Neural cell (in vitro differentiated cells): ENCODE results near the gene GALNT2. TPM values are rescaled to one million over a fixed set of nuclear protein-coding genes. Genes with fewer than 3 reads are reported as not detected.
A peak's percentile ranks its signal among the peaks of the same experiment; 100 is the strongest.

Experiments used
- H2AFZ ChIP-seq: fragments of 200-600, 300-800 bp; sonication (generic), shearing (Covaris generic); 2 replicates; pipeline ENCODE4 v1.6.0; 2014; ENCODE audit warnings: low read depth, mild to moderate bottlenecking, antibody characterized with exemption, low read length, moderate library complexity
- H3F3A ChIP-seq: fragments of 200-600 bp; shearing (Covaris generic); 2 replicates; pipeline ENCODE4 v1.6.1; 2016; ENCODE audit warnings: mild to moderate bottlenecking, moderate library complexity, mixed read lengths, antibody characterized with exemption, low read length; ENCODE audit not compliant: insufficient read depth, poor library complexity, severe bottlenecking
- H3K27ac ChIP-seq: fragments of 200-600, 300-800 bp; sonication (generic), shearing (Covaris generic); 2 replicates; pipeline ENCODE4 v1.5.1; 2014; ENCODE audit warnings: mild to moderate bottlenecking, low read length, moderate library complexity
- H3K27me3 ChIP-seq: fragments of 300-800, 200-600 bp; sonication (generic), shearing (Covaris generic); 2 replicates; pipeline ENCODE4 v1.6.0; 2014; ENCODE audit warnings: mild to moderate bottlenecking, low read depth, low read length, moderate library complexity; ENCODE audit not compliant: insufficient read depth
- H3K36me3 ChIP-seq: fragments of 300-800, 200-600 bp; sonication (generic), shearing (Covaris generic); 2 replicates; pipeline ENCODE4 v1.5.1; 2014; ENCODE audit warnings: mild to moderate bottlenecking, antibody characterized with exemption, low read length, moderate library complexity; ENCODE audit not compliant: insufficient read depth
- H3K4me2 ChIP-seq: fragments of 300-800, 200-600 bp; sonication (generic), shearing (Covaris generic); 2 replicates; pipeline ENCODE4 v1.6.0; 2014; ENCODE audit warnings: mild to moderate bottlenecking, low read length
- H3K4me3 ChIP-seq: fragments of 300-800, 200-600 bp; sonication (generic), shearing (Covaris generic); 2 replicates; pipeline ENCODE4 v1.5.1; 2014; ENCODE audit warnings: mild to moderate bottlenecking, low read length, moderate library complexity
- H3K79me2 ChIP-seq: fragments of 200-600 bp; shearing (Covaris generic); replicated peaks from 2 replicates; pipeline ENCODE4 v1.6.0; 2014; ENCODE audit warnings: mild to moderate bottlenecking, low read length, moderate library complexity; ENCODE audit not compliant: insufficient read depth
- H3K9ac ChIP-seq: fragments of 300-800, 200-600 bp; sonication (generic), shearing (Covaris generic); 2 replicates; pipeline ENCODE4 v1.6.1; 2016; ENCODE audit warnings: mild to moderate bottlenecking, low read length, mixed read lengths
- H3K9me2 ChIP-seq: fragments of 200-600 bp; shearing (Covaris generic); 2 replicates; pipeline ENCODE4 v1.6.1; 2016; ENCODE audit warnings: mild to moderate bottlenecking, low read length, mixed read lengths; ENCODE audit not compliant: insufficient read depth
- H3K9me3 ChIP-seq: fragments of 200-600, 300-800 bp; sonication (generic), shearing (Covaris generic); 2 replicates; pipeline ENCODE4 v1.6.1; 2016; ENCODE audit warnings: mild to moderate bottlenecking, mixed run types, low read length, moderate library complexity, mixed read lengths
- H4K20me1 ChIP-seq: fragments of 200-600 bp; shearing (Covaris generic); 2 replicates; pipeline ENCODE4 v1.6.1; 2016; ENCODE audit warnings: mild to moderate bottlenecking, mixed run types; ENCODE audit not compliant: insufficient read depth
- EP300 ChIP-seq: fragments of 450-650 bp; conservative IDR thresholded peaks from 2 replicates; pipeline ENCODE4 v1.6.1; 2014; ENCODE audit warnings: antibody characterized with exemption, mild to moderate bottlenecking, moderate library complexity; ENCODE audit not compliant: poor library complexity, severe bottlenecking
- EZH2 ChIP-seq: fragments of 200-600, 300-800 bp; shearing (Covaris generic), sonication (generic); IDR thresholded peaks from 2 replicates; pipeline ENCODE4 v1.6.1; 2014; ENCODE audit warnings: antibody characterized with exemption, low read length, borderline replicate concordance, mild to moderate bottlenecking; ENCODE audit not compliant: insufficient read depth, poor library complexity, severe bottlenecking
- MXI1 ChIP-seq: fragments of 450-650 bp; conservative IDR thresholded peaks from 2 replicates; pipeline ENCODE4 v1.6.1; 2014; ENCODE audit warnings: antibody characterized with exemption, mild to moderate bottlenecking; ENCODE audit not compliant: poor library complexity, severe bottlenecking
- POLR2AphosphoS5 ChIP-seq: IDR thresholded peaks from 2 replicates; pipeline ENCODE4 v1.6.1; 2012
- RAD21 ChIP-seq: fragments of 450-650 bp; conservative IDR thresholded peaks from 2 replicates; pipeline ENCODE4 v1.6.1; 2014; ENCODE audit warnings: antibody characterized with exemption, mild to moderate bottlenecking, moderate library complexity
- SMC3 ChIP-seq: fragments of 450-650 bp; conservative IDR thresholded peaks from 2 replicates; pipeline ENCODE4 v1.6.1; 2014; ENCODE audit warnings: antibody characterized with exemption, mild to moderate bottlenecking, moderate library complexity; ENCODE audit not compliant: poor library complexity
- TAF1 ChIP-seq: IDR thresholded peaks from 2 replicates; pipeline ENCODE4 v1.6.1; 2012; ENCODE audit warnings: low read depth
- polyA plus RNA-seq: library from polyadenylated mRNA; depleted of rRNA; stranded (reverse); fragments of >200 nt; gene quantifications from 2 replicates; pipeline ENCODE4 v1.2.3, GENCODE V29; 2014
- TF ChIP-seq, protein P1 (sequence below): IDR thresholded peaks from 2 replicates; pipeline ENCODE4 v1.6.1; 2012; ENCODE audit warnings: borderline replicate concordance
- TF ChIP-seq, protein P2 (sequence below): fragments of 450-650 bp; IDR thresholded peaks from 2 replicates; pipeline ENCODE4 v1.5.1; 2014; ENCODE audit warnings: antibody characterized with exemption, mild to moderate bottlenecking, moderate library complexity; ENCODE audit not compliant: poor library complexity, severe bottlenecking

GALNT2 gene
- polyA plus RNA-seq, 1 donor from 2014 or later = 38.8 TPM

DNA sequence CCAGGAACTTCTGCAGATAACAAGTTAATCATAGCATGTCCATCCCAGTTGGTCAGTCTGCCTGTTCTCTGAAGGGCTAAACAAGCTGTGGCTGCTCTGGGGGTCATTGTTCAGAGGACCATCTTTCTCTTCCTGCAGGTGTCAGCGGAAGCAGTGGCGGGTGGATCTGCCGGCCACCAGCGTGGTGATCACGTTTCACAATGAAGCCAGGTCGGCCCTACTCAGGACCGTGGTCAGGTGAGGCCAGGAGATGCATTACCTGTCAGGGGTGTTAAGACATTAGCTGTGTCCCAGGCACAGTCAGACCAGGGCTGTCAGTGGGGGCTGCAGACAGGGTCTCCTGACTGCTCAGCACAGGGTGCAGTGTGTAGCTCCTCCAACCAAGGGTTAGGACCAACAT is 168.8 kb downstream of the GALNT2 start:
- Histone ChIP-seq H2AFZ (no peak overlapping the region), H3K36me3 (no peaks in the 10 kb centered on the region), H3F3A (peaks cover 10% of the 10 kb centered on the region), H3K9me2 (no peaks in the 10 kb centered on the region), H3K9me3 (no peaks in the 10 kb centered on the region), H3K4me2 (no peak overlapping the region), H3K27me3 (no peaks in the 10 kb centered on the region), H3K79me2 (no peaks in the 10 kb centered on the region), H3K27ac (no peak overlapping the region), H3K9ac (no peak overlapping the region), H4K20me1 (no peaks in the 10 kb centered on the region), H3K4me3 (no peak overlapping the region)
- TF ChIP-seq RAD21 (no peak), SMC3 (no peak)

- Histone ChIP-seq H3K9me3 (no peaks in the 10 kb centered on the region), H3K9me2 (no peaks in the 10 kb centered on the region), H4K20me1 (no peaks in the 10 kb centered on the region), H3K4me3 (peak overlapping the region; percentile 24), H3K4me2 (no peak overlapping the region), H3F3A (peaks cover 9% of the 10 kb centered on the region), H3K27ac (peak overlapping the region; percentile 49), H3K9ac (no peak overlapping the region), H3K27me3 (no peaks in the 10 kb centered on the region), H3K36me3 (no peaks in the 10 kb centered on the region), H3K79me2 (no peaks in the 10 kb centered on the region), H2AFZ (no peak overlapping the region)
- no peak for TF ChIP-seq RAD21
- TF ChIP-seq MXI1 = no peak
- TF ChIP-seq, protein P1, sequence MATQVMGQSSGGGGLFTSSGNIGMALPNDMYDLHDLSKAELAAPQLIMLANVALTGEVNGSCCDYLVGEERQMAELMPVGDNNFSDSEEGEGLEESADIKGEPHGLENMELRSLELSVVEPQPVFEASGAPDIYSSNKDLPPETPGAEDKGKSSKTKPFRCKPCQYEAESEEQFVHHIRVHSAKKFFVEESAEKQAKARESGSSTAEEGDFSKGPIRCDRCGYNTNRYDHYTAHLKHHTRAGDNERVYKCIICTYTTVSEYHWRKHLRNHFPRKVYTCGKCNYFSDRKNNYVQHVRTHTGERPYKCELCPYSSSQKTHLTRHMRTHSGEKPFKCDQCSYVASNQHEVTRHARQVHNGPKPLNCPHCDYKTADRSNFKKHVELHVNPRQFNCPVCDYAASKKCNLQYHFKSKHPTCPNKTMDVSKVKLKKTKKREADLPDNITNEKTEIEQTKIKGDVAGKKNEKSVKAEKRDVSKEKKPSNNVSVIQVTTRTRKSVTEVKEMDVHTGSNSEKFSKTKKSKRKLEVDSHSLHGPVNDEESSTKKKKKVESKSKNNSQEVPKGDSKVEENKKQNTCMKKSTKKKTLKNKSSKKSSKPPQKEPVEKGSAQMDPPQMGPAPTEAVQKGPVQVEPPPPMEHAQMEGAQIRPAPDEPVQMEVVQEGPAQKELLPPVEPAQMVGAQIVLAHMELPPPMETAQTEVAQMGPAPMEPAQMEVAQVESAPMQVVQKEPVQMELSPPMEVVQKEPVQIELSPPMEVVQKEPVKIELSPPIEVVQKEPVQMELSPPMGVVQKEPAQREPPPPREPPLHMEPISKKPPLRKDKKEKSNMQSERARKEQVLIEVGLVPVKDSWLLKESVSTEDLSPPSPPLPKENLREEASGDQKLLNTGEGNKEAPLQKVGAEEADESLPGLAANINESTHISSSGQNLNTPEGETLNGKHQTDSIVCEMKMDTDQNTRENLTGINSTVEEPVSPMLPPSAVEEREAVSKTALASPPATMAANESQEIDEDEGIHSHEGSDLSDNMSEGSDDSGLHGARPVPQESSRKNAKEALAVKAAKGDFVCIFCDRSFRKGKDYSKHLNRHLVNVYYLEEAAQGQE = no peak
- no peak for TF ChIP-seq EZH2
- TF ChIP-seq, protein P2, sequence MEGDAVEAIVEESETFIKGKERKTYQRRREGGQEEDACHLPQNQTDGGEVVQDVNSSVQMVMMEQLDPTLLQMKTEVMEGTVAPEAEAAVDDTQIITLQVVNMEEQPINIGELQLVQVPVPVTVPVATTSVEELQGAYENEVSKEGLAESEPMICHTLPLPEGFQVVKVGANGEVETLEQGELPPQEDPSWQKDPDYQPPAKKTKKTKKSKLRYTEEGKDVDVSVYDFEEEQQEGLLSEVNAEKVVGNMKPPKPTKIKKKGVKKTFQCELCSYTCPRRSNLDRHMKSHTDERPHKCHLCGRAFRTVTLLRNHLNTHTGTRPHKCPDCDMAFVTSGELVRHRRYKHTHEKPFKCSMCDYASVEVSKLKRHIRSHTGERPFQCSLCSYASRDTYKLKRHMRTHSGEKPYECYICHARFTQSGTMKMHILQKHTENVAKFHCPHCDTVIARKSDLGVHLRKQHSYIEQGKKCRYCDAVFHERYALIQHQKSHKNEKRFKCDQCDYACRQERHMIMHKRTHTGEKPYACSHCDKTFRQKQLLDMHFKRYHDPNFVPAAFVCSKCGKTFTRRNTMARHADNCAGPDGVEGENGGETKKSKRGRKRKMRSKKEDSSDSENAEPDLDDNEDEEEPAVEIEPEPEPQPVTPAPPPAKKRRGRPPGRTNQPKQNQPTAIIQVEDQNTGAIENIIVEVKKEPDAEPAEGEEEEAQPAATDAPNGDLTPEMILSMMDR = no peak
- TF ChIP-seq POLR2AphosphoS5 = no peak
- TF ChIP-seq SMC3 = no peak
- no peak for TF ChIP-seq EP300
- TF ChIP-seq TAF1 = no peak
These were observed 169.4 kb downstream of the GALNT2 start for GRCh38 chr1:230236301-230237008.

- Histone ChIP-seq H3K27ac (peak overlapping the region; percentile 49), H3K36me3 (no peaks in the 10 kb centered on the region), H3K27me3 (no peaks in the 10 kb centered on the region), H3K4me3 (peak overlapping the region; percentile 24), H3K4me2 (peak overlapping the region; percentile 8), H2AFZ (no peak overlapping the region), H4K20me1 (no peaks in the 10 kb centered on the region), H3K79me2 (no peaks in the 10 kb centered on the region), H3K9me3 (no peaks in the 10 kb centered on the region), H3F3A (peaks cover 7% of the 10 kb centered on the region), H3K9me2 (no peaks in the 10 kb centered on the region), H3K9ac (no peak overlapping the region)
- TF ChIP-seq, protein P2 = no peak
- TF ChIP-seq RAD21 (no peak), SMC3 (no peak), POLR2AphosphoS5 (no peak), MXI1 (no peak), TAF1 (no peak), EZH2 (no peak), EP300 (no peak)
- TF ChIP-seq, protein P1 = no peak
These were observed 170.0 kb downstream of the GALNT2 start for GRCh38 chr1:230237009-230237370.
